B cell (primary cell): ENCODE results near the gene TRIM66. TPM values are rescaled to one million over a fixed set of nuclear protein-coding genes. Genes with fewer than 3 reads are reported as not detected.

Experiments used
- ATAC-seq: fragments of 200-7000 bp; cut with Tn5 transposase; one replicate; pipeline ENCODE4 v1.10.0; 2021; ENCODE audit warnings: low read depth, mild to moderate bottlenecking, moderate number of reproducible peaks, moderate library complexity
- CTCF ChIA-PET: fragments of 350-600 bp; sonication (Branson Sonifier 250); formaldehyde crosslinking; loops from one replicate; lab custom pipeline; 2021; ENCODE audit warnings: antibody characterized with exemption, inconsistent platforms; lab: Charles Lee
- POLR2A ChIA-PET: fragments of 350-600 bp; sonication (Branson Sonifier 250); formaldehyde crosslinking; loops from one replicate; lab custom pipeline; 2021; ENCODE audit warnings: antibody characterized with exemption; lab: Charles Lee
- DNase-seq: peaks from one replicate; pipeline ENCODE4 v3.0.0; 2013
- H2AFZ ChIP-seq: 2 replicates; pipeline ENCODE4 v1.6.1; 2012; ENCODE audit warnings: mild to moderate bottlenecking, low read depth, low read length; ENCODE audit not compliant: insufficient read depth, poor library complexity, severe bottlenecking
- H3K27ac ChIP-seq, 2 donors: 1 replicate in 1 of 2; 2 replicates in 1 of 2; pipeline ENCODE4 v1.5.1; 2012 to 2013; ENCODE audit warnings: low read length in 2 of 2, mild to moderate bottlenecking in 2 of 2, moderate library complexity in 1 of 2
- H3K27me3 ChIP-seq, 4 experiments: fragments of 200-600 bp in 1 of 4; sonication (generic) in 1 of 4; replicated peaks in 1 of 4; 1 replicate in 2 of 4; 2 replicates in 2 of 4; pipeline versions ENCODE4 v1.6.1 to v1.7.0; 2013 to 2016; ENCODE audit warnings: low read length in 3 of 4, mild to moderate bottlenecking in 2 of 4, mixed read lengths in 1 of 4, moderate library complexity in 1 of 4; ENCODE audit not compliant: insufficient read depth in 4 of 4, control insufficient read depth in 3 of 4; ENCODE audit errors: control extremely low read depth in 1 of 4
- H3K36me3 ChIP-seq, 2 experiments: replicated peaks in 1 of 2; 1 replicate in 1 of 2; 2 replicates in 1 of 2; pipeline versions ENCODE4 v1.6.1 to v1.7.1; 2013; ENCODE audit warnings: low read length in 1 of 2; ENCODE audit not compliant: insufficient read depth in 2 of 2, control insufficient read depth in 1 of 2; ENCODE audit errors: control extremely low read depth in 1 of 2, extremely low read depth in 1 of 2
- H3K4me1 ChIP-seq, 2 donors: fragments of 200-600 bp in 1 of 2; sonication (generic) in 1 of 2; 1 replicate in 1 of 2; 2 replicates in 1 of 2; pipeline versions ENCODE4 v1.5.1 to v1.6.1; 2013 to 2017; ENCODE audit warnings: low read length in 2 of 2; ENCODE audit not compliant: control insufficient read depth in 2 of 2, insufficient read depth in 2 of 2
- H3K4me2 ChIP-seq: replicated peaks from 2 replicates; pipeline ENCODE3; 2012; ENCODE audit warnings: mild to moderate bottlenecking, low read depth, low read length; ENCODE audit not compliant: poor library complexity, severe bottlenecking
- H3K4me3 ChIP-seq, 5 experiments: fragments of 200-600 bp in 1 of 5; sonication (generic) in 1 of 5; 1 replicate in 3 of 5; 2 replicates in 2 of 5; pipeline versions ENCODE4 v1.5.1 to v1.7.0; 2011 to 2016; ENCODE audit warnings: low read length in 4 of 5, mild to moderate bottlenecking in 4 of 5, low read depth in 2 of 5, control low read depth in 1 of 5, moderate library complexity in 1 of 5; ENCODE audit not compliant: insufficient read depth in 1 of 5; ENCODE audit errors: control extremely low read depth in 1 of 5, extremely low read depth in 1 of 5
- H3K79me2 ChIP-seq: fragments of 200-600 bp; sonication (generic); one replicate; pipeline ENCODE4 v1.6.0; 2016; ENCODE audit warnings: low read length; ENCODE audit not compliant: control insufficient read depth, insufficient read depth
- H3K9ac ChIP-seq: fragments of 200-600 bp; sonication (generic); 2 replicates; pipeline ENCODE4 v1.6.1; 2017; ENCODE audit warnings: mild to moderate bottlenecking, low read length, moderate library complexity
- H3K9me3 ChIP-seq, 3 donors: one replicate each; pipeline versions ENCODE4 v1.6.1 to v1.7.1; 2013; ENCODE audit warnings: low read length in 2 of 3; ENCODE audit not compliant: control insufficient read depth in 2 of 3, insufficient read depth in 1 of 3; ENCODE audit errors: control extremely low read depth in 1 of 3
- H4K20me1 ChIP-seq: 2 replicates; pipeline ENCODE4 v1.6.0; 2012; ENCODE audit warnings: mild to moderate bottlenecking, low read length; ENCODE audit not compliant: insufficient read depth, control insufficient read depth, poor library complexity, severe bottlenecking
- H3K27ac Mint-ChIP-seq: one replicate; pipeline ENCODE4 v1.8.0; 2021; ENCODE audit warnings: mixed read lengths
- H3K27me3 Mint-ChIP-seq: one replicate; pipeline ENCODE4 v1.8.0; 2021; ENCODE audit warnings: mixed read lengths
- H3K4me1 Mint-ChIP-seq: one replicate; pipeline ENCODE4 v1.8.0; 2021; ENCODE audit warnings: mixed read lengths
- H3K4me3 Mint-ChIP-seq: one replicate; pipeline ENCODE4 v1.8.0; 2021; ENCODE audit warnings: mixed read lengths
- H3K9me3 Mint-ChIP-seq: one replicate; pipeline ENCODE4 v1.8.0; 2022; ENCODE audit warnings: mixed read lengths; ENCODE audit not compliant: insufficient read depth
- CTCF ChIP-seq: fragments of 200-600 bp; IDR thresholded peaks from one replicate; pipeline ENCODE4 v1.8.0; 2022; ENCODE audit warnings: antibody characterized with exemption, mild to moderate bottlenecking
- EZH2 ChIP-seq: IDR thresholded peaks from 2 replicates; pipeline ENCODE4 v1.6.1; 2012; ENCODE audit warnings: borderline replicate concordance, low read depth, mild to moderate bottlenecking, moderate library complexity, low read length; ENCODE audit not compliant: insufficient read depth, poor library complexity, severe bottlenecking
- WGBS: methylation state at CpG from one replicate; pipeline ENCODE4 v1.1.5; 2013; ENCODE audit warnings: missing lambda C conversion rate; ENCODE audit not compliant: insufficient coverage; 5-methylcytosine and 5-hydroxymethylcytosine counted together
- intact Hi-C: fragments of 100-400 bp; cut with micrococcal nuclease; formaldehyde crosslinking; loops from one replicate; pipeline ENCODE4 v1.10.0; 2022
- polyA plus RNA-seq: library from polyadenylated mRNA; depleted of rRNA; stranded (reverse); fragments of >200 nt; gene quantifications from 2 replicates; pipeline ENCODE4 v1.2.3, GENCODE V29; 2012
- total RNA-seq, 2 donors: library from RNA; stranded (reverse); fragments of 120-200 nt in 1 of 2; gene quantifications; 1 replicate in 1 of 2; 2 replicates in 1 of 2; pipeline versions ENCODE4 v1.2.3 to v1.2.4, GENCODE V29; 2013 to 2022

The TRIM66 gene
- total and polyA plus RNA-seq, 2 donors (not counting 1 experiment from before 2014, with no cell fraction given): 11.1 to 21.1 TPM

- ATAC-seq (no peak), DNase-seq (no peak)
- Histone ChIP-seq H3K27ac (no peak overlapping the region), H3K9ac (no peak overlapping the region), H2AFZ (no peak overlapping the region), H3K4me3 (no peak overlapping the region), H3K4me1 (no peaks in the 10 kb centered on the region), H3K4me2 (no peak overlapping the region), H3K79me2 (no peaks in the 10 kb centered on the region), H3K9me3 (no peaks in the 10 kb centered on the region), H4K20me1 (no peaks in the 10 kb centered on the region), H3K36me3 (peaks cover 0 to 14% of the 10 kb centered on the region in 2 experiments), H3K27me3 (no peaks in the 10 kb centered on the region)
- ChIA-PET CTCF (no interaction called here), POLR2A (no interaction called here)
- Mint-ChIP-seq H3K27me3 (no peaks in the 10 kb centered on the region), H3K4me1 (no peaks in the 10 kb centered on the region), H3K27ac (no peak overlapping the region), H3K9me3 (no peaks in the 10 kb centered on the region), H3K4me3 (no peak overlapping the region)
- no peak for TF ChIP-seq CTCF
- no peak for TF ChIP-seq EZH2
- intact Hi-C loops: no loop called here
- WGBS: no CpG with 5 or more reads among the region's 4 CpGs
Measured at GRCh38 chr11:8654503-8654902, 28.0 kb downstream of the TRIM66 start.

GRCh38 chr11:8652140-8652539 is 30.3 kb downstream of the TRIM66 start:
- H3K27me3 Mint-ChIP-seq: no peaks in the 10 kb centered on the region
- H3K27me3 ChIP-seq: no peaks in the 10 kb centered on the region
- H3K9me3 Mint-ChIP-seq: no peaks in the 10 kb centered on the region
- POLR2A ChIA-PET: no interaction called here
- H3K79me2 ChIP-seq: no peaks in the 10 kb centered on the region
- CTCF ChIA-PET: no interaction called here
- no peak overlapping the region for H3K27ac Mint-ChIP-seq
- H3K4me3 Mint-ChIP-seq: no peak overlapping the region
- no peak overlapping the region for H3K4me2 ChIP-seq
- no peak overlapping the region for H2AFZ ChIP-seq
- no peaks in the 10 kb centered on the region for H3K4me1 Mint-ChIP-seq
- ATAC-seq (no peak), DNase-seq (no peak)
- no peaks in the 10 kb centered on the region for H3K4me1 ChIP-seq
- no peaks in the 10 kb centered on the region for H3K9me3 ChIP-seq
- 100% methylated on average over 2 of the region's 3 CpGs for WGBS
- intact Hi-C loops: no loop called here
- H3K36me3 ChIP-seq: peaks cover 0 to 31% of the 10 kb centered on the region in 2 experiments
- TF ChIP-seq EZH2: no peak
- no peak for TF ChIP-seq CTCF
- H4K20me1 ChIP-seq: no peaks in the 10 kb centered on the region
- no peak overlapping the region for H3K9ac ChIP-seq
- no peak overlapping the region for H3K27ac ChIP-seq
- no peak overlapping the region for H3K4me3 ChIP-seq
